RPMI7951 (cell line): Measurements from ENCODE around the gene CDK5RAP3. TPM values are rescaled to one million over a fixed set of nuclear protein-coding genes. Genes with fewer than 3 reads are reported as not detected.
"Not testable (repeated sequence)": the region's sequence is repeated elsewhere in the genome, so short reads cannot be mapped to it uniquely, and the experiment has no call there.

ENCODE experiments used
- DNase-seq: peaks from one replicate; pipeline ENCODE4 v3.0.0-alpha.2; 2012; ENCODE audit warnings: low read depth
- total RNA-seq: library from RNA; depleted of rRNA; stranded (reverse); fragments of >200 nt; shearing (Covaris generic); gene quantifications from 2 replicates; pipeline ENCODE4 v1.2.3, GENCODE V29; 2014

Gene CDK5RAP3
- total RNA-seq, 1 experiment from 2014 or later, result 41.6 TPM

DNA sequence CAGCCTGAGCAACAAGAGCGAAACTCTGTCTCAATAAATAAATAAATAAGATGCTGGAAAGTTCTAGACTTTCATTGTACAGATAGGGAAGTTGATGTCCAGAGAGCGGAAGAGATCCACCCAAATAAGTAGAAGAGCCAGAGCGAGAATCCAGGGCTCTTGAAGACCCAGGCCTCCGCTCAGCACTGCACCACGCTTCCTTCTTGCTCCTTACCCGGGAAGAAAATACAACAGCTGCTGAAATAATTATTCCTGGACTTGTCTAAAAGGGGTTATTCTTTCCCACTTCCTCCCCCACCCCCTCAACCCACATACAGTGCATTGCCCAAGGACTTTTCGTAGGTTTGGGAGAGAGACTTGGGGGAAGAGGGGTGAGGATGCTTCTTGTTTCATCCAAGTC is 26.7 kb downstream of the CDK5RAP3 start:
- DNase-seq, result no peak

DNA sequence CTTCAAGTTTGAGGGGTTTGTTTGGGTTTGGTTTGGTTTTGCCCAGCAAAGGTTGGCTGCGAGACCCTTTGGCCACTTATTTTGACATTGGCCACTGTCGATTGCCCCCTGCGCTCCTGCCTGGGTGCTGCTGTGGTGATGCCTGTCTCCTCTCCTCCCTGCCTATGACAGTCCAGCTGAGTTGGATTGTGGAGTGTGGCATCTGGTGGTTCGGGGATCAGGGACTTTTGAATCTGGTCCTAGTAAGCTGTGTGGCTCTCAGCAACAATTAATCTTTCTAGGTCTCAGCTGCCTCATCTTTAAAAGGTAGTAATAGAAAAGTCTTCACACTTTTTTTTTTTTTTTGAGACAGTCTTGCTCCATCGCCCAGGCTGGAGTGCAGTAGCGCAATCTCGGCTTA is 27.1 kb downstream of the CDK5RAP3 start:
- no peak for DNase-seq

GRCh38 chr17:47999582-47999981 is 28.7 kb downstream of the CDK5RAP3 start:
- no peak for DNase-seq

- DNase-seq, result no peak
Observed at GRCh38 chr17:48001197-48001596, 30.3 kb downstream of the CDK5RAP3 start.

DNA sequence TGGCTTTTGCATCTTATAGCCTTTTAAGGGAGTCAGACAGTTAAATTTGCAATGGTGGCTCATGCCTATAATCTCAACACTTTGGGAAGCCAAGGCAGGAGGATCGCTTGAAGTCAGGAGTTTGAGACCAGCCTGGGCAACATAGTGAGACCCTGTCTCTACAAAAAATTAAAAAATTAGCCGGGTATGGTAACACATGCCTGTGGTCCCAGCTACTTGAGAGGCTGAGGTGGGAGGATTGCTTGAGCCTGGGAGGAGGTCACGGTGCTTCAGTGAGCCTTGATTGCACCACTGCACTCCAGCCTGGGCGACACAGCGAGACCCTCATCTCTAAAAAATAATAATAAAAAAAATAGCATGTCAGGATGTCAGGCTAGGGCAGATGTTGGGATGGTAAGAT is 30.7 kb downstream of the CDK5RAP3 start:
- not testable (repeated sequence) for DNase-seq

DNA sequence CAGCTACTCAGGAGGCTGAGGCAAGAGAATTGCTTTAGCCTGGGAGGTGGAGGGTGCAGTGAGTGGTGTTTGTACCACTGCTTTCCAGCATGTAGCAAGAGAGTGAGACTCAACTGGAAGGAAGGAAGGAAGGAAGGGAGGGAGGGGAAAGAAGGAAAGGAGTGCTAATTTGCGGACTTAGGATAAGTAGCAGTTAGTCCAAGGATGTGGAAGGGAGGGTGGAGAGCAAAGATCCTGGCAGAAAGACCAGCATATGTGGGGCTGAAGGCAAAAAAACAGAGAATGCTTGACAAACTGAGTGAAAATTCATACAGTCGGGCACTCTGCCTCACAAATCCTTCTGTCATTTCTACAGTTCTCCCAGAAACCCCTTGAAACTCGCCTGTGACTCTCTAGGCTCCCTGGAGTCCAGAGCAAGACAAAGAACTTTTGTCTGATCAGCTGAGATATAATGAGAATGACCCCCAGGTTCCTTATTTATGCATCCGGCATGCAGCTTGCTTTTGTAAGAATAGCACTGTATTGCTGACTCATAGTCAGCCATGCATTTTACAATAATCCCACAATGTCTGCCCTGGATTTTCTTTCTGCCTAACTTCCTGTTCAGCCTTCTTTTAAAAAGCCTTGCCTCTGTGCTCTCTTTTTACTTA is 31.5 kb downstream of the CDK5RAP3 start:
- DNase-seq, result peak; percentile 84

GRCh38 chr17:48002916-48003416 is 32.1 kb downstream of the CDK5RAP3 start:
- DNase-seq, result peak; percentile 31

DNA sequence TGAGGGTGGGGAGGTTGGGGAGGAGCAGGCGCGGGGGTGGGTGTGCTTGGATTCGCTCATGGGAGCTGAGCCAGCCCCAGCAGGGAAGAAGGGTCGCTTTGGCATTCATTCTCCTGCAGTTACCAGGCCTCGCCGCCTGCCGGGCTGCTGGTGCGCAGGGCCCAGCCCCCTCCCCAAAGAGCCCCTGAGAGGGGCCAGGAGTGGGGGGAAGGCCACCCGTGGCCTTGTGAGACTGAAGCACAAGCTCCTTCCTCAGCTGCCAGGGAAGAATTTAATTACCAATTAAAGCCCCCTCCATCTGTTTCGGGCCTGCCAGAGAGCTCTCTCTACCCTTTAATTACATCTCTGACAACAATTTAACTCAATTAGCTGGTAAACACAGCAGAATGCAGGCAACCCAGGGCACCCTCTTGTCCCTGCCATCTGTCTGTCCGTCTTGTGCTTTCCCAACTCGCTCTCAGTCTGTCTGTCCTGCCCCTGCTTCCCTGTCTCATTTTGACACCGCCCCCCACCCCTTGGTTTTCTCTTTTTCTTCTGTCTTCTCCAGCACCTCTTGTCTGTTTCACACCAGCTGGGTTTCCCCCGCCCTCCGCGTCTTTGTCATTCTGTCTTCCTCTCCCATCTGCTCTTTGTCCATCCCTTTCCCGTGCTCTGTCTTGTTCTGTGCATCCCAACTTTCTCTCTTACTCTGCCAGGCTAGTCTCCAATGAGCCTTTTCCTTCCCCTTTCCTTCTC is 32.7 kb downstream of the CDK5RAP3 start:
- DNase-seq, result no peak

GRCh38 chr17:48004983-48005382 is 34.1 kb downstream of the CDK5RAP3 start:
- DNase-seq, result no peak

- DNase-seq, result no peak
Observed at GRCh38 chr17:48006936-48007709, 36.2 kb downstream of the CDK5RAP3 start.

DNA sequence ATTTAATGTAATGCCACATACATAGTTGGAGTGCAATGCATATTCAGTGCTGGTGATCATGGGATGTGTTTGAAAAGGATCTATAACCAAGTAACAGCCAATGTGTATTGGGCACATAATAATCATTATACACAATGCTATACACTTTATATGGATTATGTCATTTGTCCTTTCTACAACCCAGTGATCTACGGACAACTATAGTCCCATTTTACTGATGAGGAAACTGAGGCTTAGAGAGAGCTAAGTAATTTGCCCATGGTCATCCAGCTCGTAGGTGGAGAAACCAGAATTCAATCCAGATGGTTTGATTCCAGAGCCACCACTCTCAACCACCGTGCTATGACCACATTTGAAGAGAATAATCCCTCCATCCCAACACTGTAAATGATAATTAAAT is 39.3 kb downstream of the CDK5RAP3 start:
- DNase-seq, result no peak

- DNase-seq, result peak; percentile 52
Observed at GRCh38 chr17:48011405-48012150, 40.7 kb downstream of the CDK5RAP3 start.

- peak; percentile 55 for DNase-seq
Observed at GRCh38 chr17:48012151-48012520, 41.2 kb downstream of the CDK5RAP3 start.

- DNase-seq, result no peak
Observed at GRCh38 chr17:48012654-48013053, 41.7 kb downstream of the CDK5RAP3 start.

GRCh38 chr17:48013876-48014594 is 43.1 kb downstream of the CDK5RAP3 start:
- no peak for DNase-seq

GRCh38 chr17:48014595-48015111 is 43.7 kb downstream of the CDK5RAP3 start:
- no peak for DNase-seq

DNA sequence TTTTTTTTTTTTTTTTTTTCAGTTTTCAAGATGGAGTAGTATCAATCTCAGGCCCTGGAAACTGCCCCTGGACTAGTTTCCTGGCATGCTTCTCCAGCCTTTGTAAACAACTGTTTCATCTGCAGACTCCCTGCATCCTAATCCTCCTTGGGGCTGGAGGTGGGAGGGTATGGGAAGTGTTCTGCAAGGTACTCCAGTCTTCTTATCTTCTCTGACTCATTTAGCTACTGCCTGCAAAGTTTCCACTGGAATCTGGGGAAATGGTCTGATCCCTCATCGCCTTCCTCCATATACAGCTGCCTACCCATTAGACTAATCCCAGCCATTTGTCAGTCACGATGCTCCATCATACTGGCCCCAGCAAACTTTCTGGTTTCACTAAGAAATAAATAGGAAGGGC is 45.2 kb downstream of the CDK5RAP3 start:
- no peak for DNase-seq

DNA sequence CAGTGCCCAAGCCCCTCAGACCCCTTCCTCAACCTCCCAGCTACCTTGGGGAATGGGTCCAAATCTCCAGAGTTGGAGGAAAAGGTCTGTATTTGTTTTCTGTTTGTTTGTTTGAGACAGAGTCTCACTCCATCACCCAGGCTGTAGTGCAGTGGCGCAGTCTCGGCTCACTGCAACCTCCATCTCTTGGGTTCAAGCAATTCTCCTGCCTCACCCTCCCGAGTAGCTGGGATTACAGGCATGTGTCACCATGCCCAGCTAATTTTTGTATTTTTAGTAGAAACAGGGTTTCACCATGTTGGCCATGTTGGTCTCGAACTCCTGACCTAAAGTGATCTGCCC is 46.9 kb downstream of the CDK5RAP3 start:
- DNase-seq, result not testable (repeated sequence)

- DNase-seq, result no peak
Observed at GRCh38 chr17:48021934-48022333, 51.0 kb downstream of the CDK5RAP3 start.

DNA sequence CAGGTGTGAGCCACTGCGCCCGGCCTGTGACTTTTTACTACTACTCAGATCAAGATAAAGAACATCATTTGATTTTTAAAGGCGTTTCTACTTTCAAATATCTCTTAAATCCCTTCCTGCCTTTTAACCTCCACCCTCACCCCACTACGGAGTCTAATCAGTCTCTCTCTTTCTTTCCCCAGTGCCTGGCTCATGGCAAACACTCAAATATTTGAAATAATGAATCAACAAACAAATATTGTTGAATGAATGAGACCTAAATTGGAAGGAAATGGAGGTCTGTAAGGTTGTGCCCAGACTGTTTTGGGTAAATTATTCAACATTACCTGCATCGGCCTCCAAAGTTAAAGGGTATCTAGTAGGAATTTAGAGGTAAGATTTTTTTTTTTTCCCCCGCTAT is 52.0 kb downstream of the CDK5RAP3 start:
- no peak for DNase-seq
